T47D (cell line): ENCODE results near the gene P2RY2.

ENCODE experiments used
- DNase-seq, 2 experiments: peaks; one replicate each; pipeline versions ENCODE4 v3.0.0 to v3.0.0-alpha.2; 2011 to 2012; ENCODE audit warnings: low read depth in 1 of 2, low spot score in 1 of 2
- JUND ChIP-seq: IDR thresholded peaks from 2 replicates; pipeline ENCODE4 v1.6.1; 2012; ENCODE audit warnings: low read depth
- in situ Hi-C: cut with HindIII; loops from 2 replicates; pipeline ENCODE4 v1.10.0; 2016; ENCODE audit warnings: low sequenced_read_pairs, low pct_unique_long_range_greater_than_20kb

Gene P2RY2

DNA sequence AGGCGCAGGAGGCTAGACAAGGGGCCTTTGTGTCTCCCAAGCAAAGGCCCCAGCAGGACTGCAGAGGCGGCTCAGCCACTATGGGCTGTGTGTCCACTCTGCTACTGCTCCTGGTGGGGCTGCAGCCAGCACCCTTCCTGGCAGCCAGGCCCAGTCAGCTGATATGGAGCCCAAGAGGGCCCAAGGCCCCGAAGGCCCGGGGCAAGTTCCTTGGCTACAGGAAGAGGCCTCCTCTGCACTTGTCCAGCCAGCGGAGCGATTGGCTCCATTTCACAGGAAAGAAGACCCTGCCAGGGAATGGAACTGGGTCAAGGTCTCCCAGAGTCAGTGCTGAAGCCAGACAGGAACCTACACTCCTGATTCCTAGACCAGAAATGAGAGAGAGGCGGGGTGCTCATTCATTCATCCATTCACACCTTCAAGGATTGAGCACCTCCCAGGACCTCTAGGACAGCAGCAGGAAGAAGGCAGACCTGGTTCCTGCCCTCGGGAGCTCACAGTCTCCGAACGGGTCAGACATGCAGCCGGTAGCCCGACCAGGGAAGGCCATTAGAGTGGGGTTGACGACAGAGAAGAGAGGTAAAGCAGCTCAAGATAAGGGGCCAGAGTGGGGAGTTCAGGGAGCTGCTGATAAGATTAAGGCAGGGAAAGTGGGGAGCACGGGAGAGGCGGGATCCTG is 811 bp upstream of the P2RY2 start:
- peak in 1 of 2 experiments; percentile 42 for DNase-seq
- in situ Hi-C loops, result no loop called here
- no peak for TF ChIP-seq JUND

DNA sequence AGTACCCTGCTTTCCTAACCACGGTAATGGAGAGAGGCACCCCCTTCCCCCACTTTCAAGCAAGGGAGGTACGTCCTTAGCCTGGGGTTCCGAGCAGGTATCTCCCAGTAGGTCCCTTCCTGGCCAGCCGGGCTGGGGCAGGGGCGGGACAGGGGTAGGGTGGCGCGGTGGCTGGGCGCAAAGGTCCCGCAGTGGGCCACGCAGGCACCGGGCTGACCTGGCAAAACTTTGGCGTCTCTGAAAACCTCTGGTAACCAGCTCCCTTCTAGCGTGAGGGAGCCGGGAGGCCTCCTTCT is 323 bp upstream of the P2RY2 start:
- in situ Hi-C loops, result no loop called here
- TF ChIP-seq JUND, result no peak
- DNase-seq, result no peak

DNA sequence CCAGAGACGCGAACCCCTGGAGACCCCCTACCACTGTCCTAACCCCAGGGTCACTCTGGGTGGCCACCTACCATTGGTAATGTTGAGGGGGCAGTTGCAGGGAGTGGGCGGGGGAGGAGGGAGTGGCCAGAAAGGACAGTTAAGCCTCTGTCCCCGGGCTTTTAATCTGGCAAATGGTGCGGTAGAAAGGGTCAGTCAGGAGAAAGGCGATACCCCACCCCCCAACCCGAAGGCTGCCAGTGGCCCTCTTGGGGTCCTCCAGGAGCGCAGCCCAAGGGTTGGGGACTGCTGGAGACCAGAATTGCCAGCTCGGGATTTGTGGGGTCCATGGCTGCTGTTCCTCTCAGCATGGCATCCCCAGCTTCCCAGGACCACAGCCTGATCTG is 742 bp downstream of the P2RY2 start:
- no peak for DNase-seq
- no peak for TF ChIP-seq JUND
- in situ Hi-C loops, result no loop called here

DNA sequence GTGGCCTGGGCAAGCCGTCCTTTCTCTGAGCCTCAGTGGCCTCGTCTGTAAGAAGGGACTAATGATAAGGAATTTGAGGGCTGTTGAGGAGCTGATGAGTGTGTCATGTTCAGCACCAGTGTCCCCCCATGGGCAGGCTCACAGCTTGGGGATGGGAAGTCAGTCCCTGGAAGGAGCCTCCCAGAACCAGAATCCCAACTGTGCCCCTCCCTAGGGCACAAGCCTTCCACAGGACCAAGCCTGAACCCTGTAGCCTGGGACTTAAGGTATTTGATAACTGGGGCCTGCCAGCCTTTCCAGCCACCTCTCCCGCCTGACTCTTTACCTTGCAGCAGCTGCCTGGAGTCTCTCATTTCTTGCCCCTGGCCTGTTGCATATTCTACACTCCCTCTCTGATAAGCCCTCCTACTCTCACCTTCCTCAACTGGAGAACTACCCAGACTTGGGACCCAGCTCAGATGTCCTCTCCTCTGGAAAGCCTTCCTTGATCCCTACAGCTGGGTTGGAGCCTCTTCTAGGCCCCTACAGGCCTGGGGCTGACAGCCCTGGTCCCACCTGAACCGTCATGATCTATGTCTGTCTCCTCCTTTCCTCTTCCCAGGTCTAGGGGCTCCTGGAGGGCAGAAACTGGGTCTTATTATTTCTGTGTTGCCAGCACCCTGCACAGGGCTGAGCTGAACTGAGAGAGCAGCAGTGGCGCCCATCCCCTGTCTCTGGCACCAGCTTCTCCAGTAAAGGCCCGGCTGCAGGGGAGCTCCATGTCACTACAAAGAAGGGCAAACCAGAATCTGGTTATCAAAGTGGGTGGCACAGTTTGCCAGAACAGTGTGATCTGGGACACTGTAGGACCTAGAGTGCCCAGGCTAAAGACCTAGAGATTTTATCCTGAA is 1.6 kb downstream of the P2RY2 start:
- in situ Hi-C loops, result no loop called here
- DNase-seq, result no peak
- TF ChIP-seq JUND, result no peak

DNA sequence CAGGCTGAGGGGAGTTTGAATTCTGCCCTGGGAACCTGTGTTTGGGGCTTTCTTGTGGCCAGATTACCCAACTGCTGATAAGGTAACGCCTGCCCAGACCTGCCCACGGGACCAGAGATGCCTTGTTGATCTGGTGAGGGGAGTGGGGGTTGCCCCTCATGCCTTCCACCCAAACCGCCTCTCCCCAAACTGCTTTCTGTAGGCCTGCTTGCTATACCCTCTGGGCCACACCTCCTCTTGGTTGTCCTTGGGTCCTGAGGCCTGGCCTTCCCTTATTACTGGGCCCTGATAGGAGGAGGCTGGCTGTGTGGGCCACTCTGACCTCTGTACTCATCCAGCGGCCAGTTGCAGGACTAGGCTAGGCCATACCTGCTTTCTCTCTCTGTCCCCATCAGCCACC is 3.4 kb downstream of the P2RY2 start:
- no peak for TF ChIP-seq JUND
- no peak for DNase-seq
- in situ Hi-C loops, result no loop called here

DNA sequence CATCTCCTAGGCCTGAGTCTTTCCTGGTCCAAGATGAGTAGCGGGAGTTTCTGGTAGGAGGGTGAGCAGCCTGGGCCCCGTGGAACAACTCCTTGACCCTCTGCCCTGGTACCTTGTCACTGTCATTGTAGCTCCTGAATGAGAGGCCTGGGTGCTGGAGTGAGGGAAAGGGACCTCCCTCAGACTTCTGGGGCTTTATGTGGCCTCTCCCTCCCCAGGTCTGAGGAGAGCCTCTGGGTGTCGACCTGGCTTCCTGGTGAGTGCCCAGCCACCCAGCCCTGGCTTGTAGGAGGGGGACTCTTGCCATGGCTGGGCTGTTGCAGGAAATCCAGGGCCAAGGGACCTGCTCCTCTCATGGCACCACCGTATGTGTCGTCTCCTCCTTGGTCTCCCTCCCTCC is 3.9 kb downstream of the P2RY2 start:
- TF ChIP-seq JUND, result no peak
- in situ Hi-C loops, result no loop called here
- DNase-seq, result no peak

DNA sequence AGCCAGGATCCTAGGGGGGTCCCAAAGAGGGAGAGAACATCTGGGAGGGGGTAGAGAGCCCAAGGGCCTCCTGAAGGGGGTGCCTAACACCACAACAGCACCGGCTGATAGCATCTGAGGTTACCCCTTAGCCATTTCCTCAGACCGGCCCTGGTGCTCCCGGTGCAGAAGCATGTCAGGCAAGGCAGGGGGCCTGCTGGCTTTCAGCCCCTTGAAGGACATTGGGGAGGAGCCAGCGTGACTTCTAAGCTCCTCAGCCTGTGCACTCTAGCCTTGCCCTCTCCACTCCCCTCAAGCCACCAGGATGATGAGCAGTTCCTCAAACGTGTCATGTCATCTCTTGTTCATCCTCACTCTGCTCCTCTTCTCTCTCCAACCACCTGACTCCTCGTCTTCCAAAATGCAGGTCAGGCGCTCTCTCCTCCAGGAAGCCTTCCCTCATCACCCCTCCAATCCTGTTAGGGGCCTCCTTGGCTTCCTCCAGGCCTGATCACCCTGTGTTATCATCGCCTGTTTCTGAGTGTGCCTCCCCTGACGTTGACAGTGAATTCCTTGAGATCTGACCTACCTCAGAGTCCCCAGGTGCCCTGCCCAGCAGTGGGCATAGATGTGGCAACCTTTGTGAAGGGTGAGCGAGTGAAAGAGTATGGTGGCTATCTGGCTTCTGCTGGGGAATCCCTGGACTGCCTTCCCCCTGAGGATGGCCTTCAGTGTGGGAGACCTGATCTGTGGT is 6.1 kb downstream of the P2RY2 start:
- DNase-seq, result no peak
- in situ Hi-C loops, result no loop called here
- TF ChIP-seq JUND, result no peak

DNA sequence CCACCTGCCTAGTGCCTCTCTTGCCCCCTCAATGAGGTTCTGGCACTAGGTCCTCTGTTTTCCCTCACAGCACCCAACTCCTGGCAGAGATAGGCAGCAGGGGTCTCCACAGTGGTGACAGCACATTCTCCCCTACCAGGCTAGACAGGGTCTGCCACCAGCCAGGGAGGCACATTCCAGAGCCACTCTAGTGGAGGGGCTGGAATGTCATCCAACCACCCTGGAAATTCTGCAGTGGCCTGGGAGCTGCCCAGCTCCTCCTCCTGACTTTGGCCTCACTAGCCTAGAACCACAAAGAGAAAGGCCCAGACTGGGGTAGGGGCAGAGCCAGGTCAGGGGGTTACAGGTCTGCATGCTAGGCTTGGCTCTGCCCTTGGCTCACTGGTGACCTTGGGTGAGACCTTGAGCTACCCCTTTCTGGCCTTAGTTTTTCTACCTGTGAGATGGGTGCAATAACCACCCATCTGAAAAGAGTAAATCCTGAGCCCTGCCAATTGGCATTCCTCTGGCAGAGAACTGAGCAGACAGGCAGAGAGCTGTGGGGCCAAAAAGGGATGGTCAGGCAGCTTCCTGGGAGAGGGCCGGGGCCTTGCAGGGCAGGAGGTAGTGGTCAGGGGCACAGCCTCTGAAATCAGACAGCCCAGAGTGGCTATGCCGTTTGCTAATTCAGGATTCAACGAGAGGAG is 7.1 kb downstream of the P2RY2 start:
- in situ Hi-C loops, result no loop called here
- no peak for TF ChIP-seq JUND
- DNase-seq, result peak in 1 of 2 experiments; percentile 74

DNA sequence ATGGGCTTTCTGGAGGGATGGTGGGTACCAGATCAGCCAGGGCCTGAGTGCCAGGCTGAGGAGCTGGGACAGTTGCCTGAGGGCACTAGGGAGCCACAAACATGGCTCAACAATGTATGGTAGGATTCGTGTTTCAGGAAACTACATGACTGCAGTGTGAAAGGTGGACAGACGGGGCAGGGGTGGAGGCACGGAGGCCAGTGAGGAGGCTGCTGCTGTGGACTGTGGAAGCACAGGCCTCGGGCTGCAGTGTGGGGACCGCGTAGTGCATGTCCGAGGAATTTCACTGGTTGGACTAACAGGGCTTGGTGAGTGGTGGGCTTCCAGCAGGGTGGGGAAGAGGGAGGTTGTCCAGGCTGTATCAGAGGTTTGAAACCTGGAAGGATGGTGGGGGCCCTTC is 7.8 kb downstream of the P2RY2 start:
- TF ChIP-seq JUND, result no peak
- no peak for DNase-seq
- in situ Hi-C loops, result no loop called here

DNA sequence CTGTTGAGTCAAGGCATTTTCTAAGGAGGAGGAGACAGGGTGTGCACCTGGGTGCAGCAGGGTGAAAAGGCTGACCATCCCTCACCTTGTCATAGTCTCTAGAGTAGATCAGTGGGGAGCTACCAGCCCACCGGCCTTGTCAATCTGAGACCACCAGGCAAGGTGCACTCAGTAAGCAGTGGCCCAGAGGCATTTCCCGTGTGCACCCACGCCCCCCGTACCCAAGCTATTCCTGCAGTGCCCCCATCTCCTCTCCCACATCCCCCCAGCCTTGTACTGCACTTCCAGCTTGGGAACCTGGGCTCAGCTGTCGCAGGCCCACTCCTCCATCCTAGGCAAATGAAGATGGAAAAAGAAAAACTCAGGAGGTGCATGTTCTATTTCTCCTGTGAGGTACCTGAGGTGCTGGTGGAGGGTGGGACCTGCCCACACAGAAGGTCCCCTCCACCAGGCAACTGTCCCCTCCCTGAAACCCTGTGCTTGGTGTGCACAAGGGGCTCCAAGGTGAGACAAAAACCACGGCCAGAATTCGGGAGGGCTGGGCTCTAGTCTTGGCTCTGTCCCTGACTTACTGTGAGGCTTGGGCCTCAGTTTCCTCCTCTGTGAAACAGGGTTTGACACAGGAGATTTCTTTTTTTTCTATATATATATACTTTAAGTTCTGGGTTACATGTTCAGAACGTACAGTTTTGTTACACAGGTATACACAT is 8.4 kb downstream of the P2RY2 start:
- DNase-seq, result no peak
- no peak for TF ChIP-seq JUND
- in situ Hi-C loops, result no loop called here

DNA sequence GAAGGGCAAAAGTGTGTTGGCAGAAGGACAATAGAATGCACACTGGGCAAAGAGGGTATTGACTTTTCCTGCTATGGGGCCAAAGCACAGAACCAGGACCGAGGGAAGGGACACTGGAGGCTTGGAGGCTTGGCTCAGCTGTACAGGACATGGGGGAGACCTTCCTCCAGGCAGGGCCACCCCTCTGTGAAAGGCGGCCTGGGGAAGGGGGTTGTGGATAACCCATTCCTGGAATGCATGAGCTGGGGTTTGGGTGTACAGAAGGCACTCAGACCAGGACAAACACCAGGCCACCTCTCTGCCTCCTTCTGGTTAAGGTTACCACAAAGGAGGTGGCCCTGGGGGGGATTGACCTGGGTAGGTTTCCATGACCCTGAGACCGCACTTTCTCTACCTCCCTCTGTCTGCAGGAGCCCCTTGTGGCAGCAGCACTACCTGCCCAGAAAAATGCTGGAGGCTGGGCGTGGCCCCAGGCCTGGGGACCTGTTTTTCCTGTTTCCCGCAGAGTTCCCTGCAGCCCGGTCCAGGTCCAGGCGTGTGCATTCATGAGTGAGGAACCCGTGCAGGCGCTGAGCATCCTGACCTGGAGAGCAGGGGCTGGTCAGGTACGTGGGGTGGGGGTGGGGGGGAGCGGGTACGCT is 9.6 kb downstream of the P2RY2 start:
- DNase-seq, result peak; percentile 90 to 96
- no peak for TF ChIP-seq JUND
- in situ Hi-C loops, result no loop called here
